Cardiac fibroblast (primary cell): ENCODE measurements around the gene HES1.
A peak's percentile ranks its signal among the peaks of the same experiment; 100 is the strongest.

ENCODE experiments used
- DNase-seq, 2 donors: peaks; one replicate each; pipeline versions ENCODE4 v3.0.0 to v3.0.0-alpha.2; 2010; ENCODE audit warnings: low read depth in 2 of 2
- H3K4me3 ChIP-seq, 2 donors: replicated peaks in 1 of 2; 1 replicate in 1 of 2; 2 replicates in 1 of 2; pipeline ENCODE4 v1.5.1; 2011; ENCODE audit warnings: low read depth in 2 of 2, low read length in 2 of 2, mild to moderate bottlenecking in 2 of 2, moderate library complexity in 1 of 2
- TF ChIP-seq, protein P1 (sequence below): IDR thresholded peaks from one replicate; pipeline ENCODE4 v1.5.1; 2011; ENCODE audit warnings: low read depth, mild to moderate bottlenecking, low read length, inconsistent platforms

Gene HES1

DNA sequence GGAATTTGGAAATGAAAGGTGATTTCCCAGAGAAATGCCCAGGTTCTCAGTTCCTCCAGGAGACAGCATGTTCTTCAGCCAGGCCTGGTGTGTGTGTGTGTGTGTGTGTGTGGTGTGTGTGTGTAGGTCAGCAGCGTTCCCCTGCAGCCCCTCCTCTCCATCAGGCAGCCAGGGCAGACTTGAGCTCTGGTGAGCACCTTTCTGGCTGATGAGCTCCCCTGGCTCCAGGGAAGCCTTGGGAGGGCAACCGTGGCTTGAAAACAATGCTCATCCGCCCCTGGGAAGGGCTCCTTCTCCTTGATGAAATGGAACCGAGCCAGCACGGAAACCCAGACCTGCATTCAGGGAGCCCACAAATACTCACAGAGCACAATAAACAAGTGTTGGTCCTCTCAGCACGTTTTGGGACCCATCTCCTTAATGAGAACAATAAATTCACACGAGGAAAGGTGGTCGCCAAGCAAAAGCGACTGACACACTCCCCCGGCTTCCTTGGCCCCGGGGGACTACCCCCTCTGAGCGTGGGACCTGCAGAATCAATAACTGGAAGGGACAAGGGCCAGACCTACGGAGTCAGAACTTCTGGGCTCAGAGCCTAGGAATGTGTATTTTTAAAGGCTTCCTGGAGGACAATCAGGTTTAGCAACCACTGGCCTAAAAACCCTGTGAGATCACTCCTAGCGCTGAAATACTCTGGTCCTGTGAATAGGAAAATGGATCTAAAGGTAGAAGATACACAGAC, 38.6 kb upstream of the HES1 start:
- peak in 1 of 2 donors; percentile 40 for DNase-seq
- H3K4me3 ChIP-seq, result no peak overlapping the region
- TF ChIP-seq, protein P1, sequence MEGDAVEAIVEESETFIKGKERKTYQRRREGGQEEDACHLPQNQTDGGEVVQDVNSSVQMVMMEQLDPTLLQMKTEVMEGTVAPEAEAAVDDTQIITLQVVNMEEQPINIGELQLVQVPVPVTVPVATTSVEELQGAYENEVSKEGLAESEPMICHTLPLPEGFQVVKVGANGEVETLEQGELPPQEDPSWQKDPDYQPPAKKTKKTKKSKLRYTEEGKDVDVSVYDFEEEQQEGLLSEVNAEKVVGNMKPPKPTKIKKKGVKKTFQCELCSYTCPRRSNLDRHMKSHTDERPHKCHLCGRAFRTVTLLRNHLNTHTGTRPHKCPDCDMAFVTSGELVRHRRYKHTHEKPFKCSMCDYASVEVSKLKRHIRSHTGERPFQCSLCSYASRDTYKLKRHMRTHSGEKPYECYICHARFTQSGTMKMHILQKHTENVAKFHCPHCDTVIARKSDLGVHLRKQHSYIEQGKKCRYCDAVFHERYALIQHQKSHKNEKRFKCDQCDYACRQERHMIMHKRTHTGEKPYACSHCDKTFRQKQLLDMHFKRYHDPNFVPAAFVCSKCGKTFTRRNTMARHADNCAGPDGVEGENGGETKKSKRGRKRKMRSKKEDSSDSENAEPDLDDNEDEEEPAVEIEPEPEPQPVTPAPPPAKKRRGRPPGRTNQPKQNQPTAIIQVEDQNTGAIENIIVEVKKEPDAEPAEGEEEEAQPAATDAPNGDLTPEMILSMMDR, result no peak

DNA sequence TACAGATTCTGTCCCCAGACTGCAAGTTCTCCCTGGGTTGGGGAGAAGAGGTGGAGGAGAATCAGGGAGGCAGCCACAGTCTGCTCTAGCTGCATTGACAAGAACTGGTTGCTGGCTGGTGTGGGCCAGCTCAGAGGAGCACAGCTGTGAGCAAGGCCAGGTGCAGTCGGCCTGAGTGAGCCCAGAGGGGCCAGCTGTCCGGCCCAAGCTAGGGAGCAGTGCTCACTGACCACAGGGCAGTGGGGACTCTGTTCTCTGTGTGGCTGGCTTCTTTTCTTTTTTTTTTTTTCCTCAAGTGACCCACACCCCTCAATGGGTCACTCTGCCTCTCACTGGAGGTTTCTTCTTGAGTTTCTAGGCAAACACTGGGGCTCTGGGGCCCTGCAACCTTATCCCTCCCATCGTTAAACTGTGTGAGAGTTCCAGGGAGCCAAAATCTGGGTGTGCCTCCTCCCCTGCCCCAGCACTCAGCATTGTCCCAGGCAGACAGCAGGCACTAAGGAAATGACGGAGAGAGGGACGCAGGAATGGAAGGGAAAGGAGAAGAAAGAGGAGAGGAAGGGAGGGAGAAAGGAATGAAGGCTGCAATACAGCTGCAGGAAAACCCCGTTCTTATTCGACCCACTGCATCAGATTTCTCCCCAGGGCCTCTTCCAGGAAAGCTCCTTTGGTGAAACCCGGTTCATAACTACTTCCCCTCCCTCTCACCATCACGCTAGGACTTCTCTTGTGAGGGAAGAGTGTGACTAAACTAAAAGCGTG, 37.7 kb upstream of the HES1 start:
- H3K4me3 ChIP-seq, result no peak overlapping the region
- TF ChIP-seq, protein P1, result no peak
- peak; percentile 28 to 36 for DNase-seq

DNA sequence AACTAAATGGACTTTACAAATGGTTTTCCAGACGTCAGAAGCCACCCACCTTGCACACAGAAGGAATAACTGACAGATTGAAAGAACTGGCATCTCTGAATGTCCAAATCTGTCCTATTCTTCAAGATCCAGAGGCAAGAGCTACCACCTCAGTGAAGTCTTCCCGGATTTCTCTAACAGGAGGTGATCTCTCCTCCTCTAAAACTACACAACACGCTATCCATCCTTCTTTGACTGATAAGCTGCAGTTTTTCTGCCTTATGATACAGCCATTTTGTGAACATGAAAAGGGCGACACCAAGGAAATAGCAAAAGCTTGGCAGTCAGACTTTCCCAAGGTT, 37.1 kb upstream of the HES1 start:
- no peak for DNase-seq
- H3K4me3 ChIP-seq, result no peak overlapping the region
- TF ChIP-seq, protein P1, result no peak

DNA sequence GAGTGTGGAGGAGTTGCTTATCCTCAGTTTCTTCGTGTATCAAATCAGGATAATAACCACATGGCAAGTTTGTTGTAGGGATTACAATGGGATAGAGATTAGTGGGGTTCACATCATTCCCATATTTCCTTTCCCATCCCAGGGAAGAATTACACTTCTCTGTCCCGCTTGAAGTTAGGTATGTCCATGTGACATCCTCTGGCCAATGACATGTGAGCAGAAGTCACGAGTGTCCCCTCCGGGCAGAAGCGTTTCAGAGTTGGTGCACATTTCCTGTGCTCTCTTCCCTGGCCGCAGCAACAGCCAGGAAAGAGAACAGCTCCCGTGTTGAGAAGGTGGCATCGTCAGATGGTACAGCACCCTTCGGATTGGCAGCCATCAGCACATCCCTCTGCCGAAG, 36.7 kb upstream of the HES1 start:
- TF ChIP-seq, protein P1, result no peak
- no peak for DNase-seq
- no peak overlapping the region for H3K4me3 ChIP-seq

DNA sequence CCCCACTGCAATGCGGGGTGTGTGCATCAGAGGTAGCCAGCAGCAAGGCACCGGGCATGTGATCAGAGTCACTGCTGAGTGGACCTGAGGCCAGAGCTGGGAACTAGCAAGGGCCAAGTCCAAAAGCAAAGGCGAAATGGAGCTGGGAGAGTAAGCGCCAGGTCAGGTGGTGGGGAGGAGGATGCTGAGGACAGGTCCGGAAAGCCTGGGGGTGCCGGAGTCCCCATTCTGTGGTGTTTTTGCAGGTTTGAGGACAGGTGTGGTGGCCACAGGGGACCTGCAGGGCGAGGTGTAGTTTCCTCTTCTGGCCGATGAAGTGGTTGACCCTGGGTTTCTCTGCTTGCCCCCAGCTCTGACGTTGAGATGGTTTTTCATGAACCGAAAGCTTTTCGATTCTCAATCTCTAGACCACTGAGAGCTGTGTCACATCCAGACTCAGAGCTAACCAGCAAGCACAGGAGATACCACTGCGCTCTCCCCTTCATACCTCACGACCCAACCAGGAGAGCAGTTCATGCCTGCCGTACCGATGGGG, 35.0 kb upstream of the HES1 start:
- no peak for DNase-seq
- TF ChIP-seq, protein P1, result no peak
- H3K4me3 ChIP-seq, result no peak overlapping the region

DNA sequence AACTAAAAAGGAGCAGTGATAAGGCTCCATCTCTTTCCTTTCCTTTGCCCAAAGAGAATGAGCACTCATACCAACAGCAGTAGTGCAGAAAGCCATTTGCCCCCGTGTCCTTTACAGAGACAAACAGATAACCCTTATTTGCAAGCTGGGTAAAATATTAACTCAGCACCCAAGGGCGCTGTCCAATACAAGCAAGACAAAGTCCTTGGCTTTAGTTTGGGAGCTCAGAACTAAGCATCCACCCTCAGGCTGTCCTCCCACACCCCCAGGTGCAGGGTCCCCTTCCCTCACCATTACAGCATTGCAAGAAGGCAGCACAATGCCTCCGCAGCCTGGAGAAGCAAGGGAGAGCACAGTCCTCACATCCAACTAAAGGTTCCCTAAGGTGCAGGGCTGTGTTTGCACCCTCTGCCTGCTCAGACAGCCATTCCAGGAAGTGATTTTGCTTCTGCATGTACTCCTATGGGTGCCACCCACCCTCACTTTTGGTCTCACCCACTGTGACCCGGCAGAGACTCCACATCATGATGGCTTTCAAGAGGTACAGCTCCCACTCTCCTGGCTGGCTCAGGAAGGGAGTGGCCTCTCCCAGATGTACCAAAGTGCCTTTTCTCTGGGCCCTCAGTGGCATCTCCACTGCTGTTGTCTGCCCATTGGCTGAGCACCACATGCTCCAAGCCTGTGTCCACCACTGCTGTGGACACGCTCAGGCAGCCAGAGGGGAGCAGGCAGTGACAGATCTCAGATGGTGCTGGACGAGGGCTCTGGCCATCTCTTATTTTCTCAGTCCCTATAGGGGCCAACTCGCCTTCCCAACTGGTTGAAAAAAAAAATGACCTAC, 34.1 kb upstream of the HES1 start:
- H3K4me3 ChIP-seq, result no peak overlapping the region
- TF ChIP-seq, protein P1, result no peak
- DNase-seq, result no peak
